GM19240 (cell line): ENCODE data around the gene PRKAG2.
"Not testable (repeated sequence)": the region's sequence is repeated elsewhere in the genome, so short reads cannot be mapped to it uniquely, and the experiment has no call there.

Experiments
- DNase-seq: peaks from one replicate; pipeline ENCODE4 v3.0.0; 2011; ENCODE audit warnings: low spot score; ENCODE audit not compliant: insufficient read length

The PRKAG2 gene

GRCh38 chr7:151566897-151567320 is 310.0 kb downstream of the PRKAG2 start:
- no peak for DNase-seq

GRCh38 chr7:151565541-151565940 is 311.4 kb downstream of the PRKAG2 start:
- DNase-seq: no peak

GRCh38 chr7:151560243-151560642 is 316.7 kb downstream of the PRKAG2 start:
- DNase-seq: no peak

GRCh38 chr7:151559557-151560183 is 317.2 kb downstream of the PRKAG2 start:
- DNase-seq: no peak

GRCh38 chr7:151558575-151558974 is 318.3 kb downstream of the PRKAG2 start:
- no peak for DNase-seq

GRCh38 chr7:151556592-151556991 is 320.3 kb downstream of the PRKAG2 start:
- no peak for DNase-seq

- DNase-seq: no peak
Observed at GRCh38 chr7:151553356-151553755, 323.6 kb downstream of the PRKAG2 start.

- no peak for DNase-seq
Observed at GRCh38 chr7:151552352-151553028, 324.4 kb downstream of the PRKAG2 start.

- DNase-seq: no peak
Observed at GRCh38 chr7:151551820-151552219, 325.1 kb downstream of the PRKAG2 start.

- no peak for DNase-seq
Observed at GRCh38 chr7:151550656-151551286, 326.1 kb downstream of the PRKAG2 start.

- DNase-seq: no peak
Observed at GRCh38 chr7:151549644-151550043, 327.3 kb downstream of the PRKAG2 start.

- no peak for DNase-seq
Observed at GRCh38 chr7:151549083-151549482, 327.8 kb downstream of the PRKAG2 start.

GRCh38 chr7:151544183-151544582 is 332.7 kb downstream of the PRKAG2 start:
- no peak for DNase-seq

GRCh38 chr7:151542606-151543130 is 334.2 kb downstream of the PRKAG2 start:
- DNase-seq: no peak

- no peak for DNase-seq
Observed at GRCh38 chr7:151541709-151542499, 335.0 kb downstream of the PRKAG2 start.

- DNase-seq: no peak
Observed at GRCh38 chr7:151540146-151540545, 336.8 kb downstream of the PRKAG2 start.

- DNase-seq: no peak
Observed at GRCh38 chr7:151539088-151539671, 337.7 kb downstream of the PRKAG2 start.

GRCh38 chr7:151537818-151538561 is 338.9 kb downstream of the PRKAG2 start:
- no peak for DNase-seq

GRCh38 chr7:151536178-151536577 is 340.7 kb downstream of the PRKAG2 start:
- not testable (repeated sequence) for DNase-seq

- DNase-seq: no peak
Observed at GRCh38 chr7:151529842-151530241, 347.1 kb downstream of the PRKAG2 start.

GRCh38 chr7:151524845-151525244 is 352.1 kb downstream of the PRKAG2 start:
- DNase-seq: no peak
